K562 (cell line): ENCODE measurements around the gene EXOC6.

ENCODE experiments used
- CHD1 ChIP-seq: fragments of 200-600 bp; sonication (generic); IDR thresholded peaks from one replicate; pipeline ENCODE4 v1.6.1; 2012; ENCODE audit warnings: mild to moderate bottlenecking, moderate library complexity, low read length, inconsistent platforms
- ETV1 ChIP-seq: fragments of 450-650 bp; conservative IDR thresholded peaks from 2 replicates; pipeline ENCODE4 v1.6.1; 2016; ENCODE audit warnings: missing genetic modification characterization, control low read depth, low read depth, missing compliant biosample characterization
- NR3C1 ChIP-seq: sonication (generic); formaldehyde crosslinking; IDR thresholded peaks from 2 replicates; pipeline ENCODE4 v1.8.1; 2022; ENCODE audit warnings: missing genetic modification reagents
- PCBP2 ChIP-seq: fragments of 200-400 bp; formaldehyde crosslinking; IDR thresholded peaks from 2 replicates; pipeline ENCODE4 v1.6.1; 2018; ENCODE audit warnings: low read length, low read depth, mild to moderate bottlenecking, moderate library complexity; ENCODE audit not compliant: poor library complexity, severe bottlenecking

DNA sequence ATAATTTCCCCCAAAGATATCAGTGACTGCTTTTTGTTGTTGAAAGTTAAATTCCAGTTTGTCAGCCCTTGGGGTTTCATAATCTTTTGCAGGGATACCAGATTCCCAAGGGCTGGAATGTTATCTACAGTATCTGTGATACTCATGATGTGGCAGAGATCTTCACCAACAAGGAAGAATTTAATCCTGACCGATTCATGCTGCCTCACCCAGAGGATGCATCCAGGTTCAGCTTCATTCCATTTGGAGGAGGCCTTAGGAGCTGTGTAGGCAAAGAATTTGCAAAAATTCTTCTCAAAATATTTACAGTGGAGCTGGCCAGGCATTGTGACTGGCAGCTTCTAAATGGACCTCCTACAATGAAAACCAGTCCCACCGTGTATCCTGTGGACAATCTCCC, 228.6 kb downstream of the EXOC6 start:
- TF ChIP-seq PCBP2 (no peak), NR3C1 (CRISPR knock-in tag) (no peak), ETV1 (tag) (no peak), CHD1 (no peak)
